ENCODE measurements around the gene ARHGAP6.
"Not testable (repeated sequence)": the region's sequence is repeated elsewhere in the genome, so short reads cannot be mapped to it uniquely, and the experiment has no call there.

The ARHGAP6 gene

GRCh38 chrX:11382930-11383329, 282.8 kb downstream of the ARHGAP6 start:
- no peak for DNase-seq

- DNase-seq: peak; percentile 20
These were observed 284.3 kb downstream of the ARHGAP6 start for GRCh38 chrX:11381464-11381863.

- DNase-seq: no peak
These were observed 285.4 kb downstream of the ARHGAP6 start for GRCh38 chrX:11380187-11380844.

- DNase-seq: no peak
These were observed 289.6 kb downstream of the ARHGAP6 start for GRCh38 chrX:11376163-11376562.

GRCh38 chrX:11375614-11376119, 290.1 kb downstream of the ARHGAP6 start:
- no peak for DNase-seq

- DNase-seq: no peak
These were observed 291.1 kb downstream of the ARHGAP6 start for GRCh38 chrX:11374570-11374969.

GRCh38 chrX:11371106-11371505, 294.6 kb downstream of the ARHGAP6 start:
- no peak for DNase-seq

- no peak for DNase-seq
These were observed 297.9 kb downstream of the ARHGAP6 start for GRCh38 chrX:11367609-11368430.

GRCh38 chrX:11366998-11367595, 298.6 kb downstream of the ARHGAP6 start:
- DNase-seq: no peak

- DNase-seq: no peak
These were observed 300.3 kb downstream of the ARHGAP6 start for GRCh38 chrX:11365426-11365825.

GRCh38 chrX:11364835-11365234, 300.9 kb downstream of the ARHGAP6 start:
- DNase-seq: no peak

- not testable (repeated sequence) for DNase-seq
These were observed 301.9 kb downstream of the ARHGAP6 start for GRCh38 chrX:11363825-11364224.

- DNase-seq: no peak
These were observed 302.6 kb downstream of the ARHGAP6 start for GRCh38 chrX:11363069-11363594.

- DNase-seq: not testable (repeated sequence)
These were observed 304.1 kb downstream of the ARHGAP6 start for GRCh38 chrX:11361666-11362065.

- not testable (repeated sequence) for DNase-seq
These were observed 309.8 kb downstream of the ARHGAP6 start for GRCh38 chrX:11355944-11356343.

GRCh38 chrX:11355259-11355909, 310.3 kb downstream of the ARHGAP6 start:
- DNase-seq: no peak

GRCh38 chrX:11352296-11352741, 313.4 kb downstream of the ARHGAP6 start:
- DNase-seq: no peak

GRCh38 chrX:11351375-11352295, 314.1 kb downstream of the ARHGAP6 start:
- DNase-seq: no peak

- DNase-seq: no peak
These were observed 315.9 kb downstream of the ARHGAP6 start for GRCh38 chrX:11349661-11350337.

GRCh38 chrX:11349020-11349419, 316.7 kb downstream of the ARHGAP6 start:
- no peak for DNase-seq

GRCh38 chrX:11347300-11347699, 318.4 kb downstream of the ARHGAP6 start:
- DNase-seq: no peak
